ENCODE data around the gene PHLDA2. TPM values are rescaled to one million over a fixed set of nuclear protein-coding genes. Genes with fewer than 3 reads are reported as not detected.
A peak's percentile ranks its signal among the peaks of the same experiment; 100 is the strongest.
"Not testable (repeated sequence)": the region's sequence is repeated elsewhere in the genome, so short reads cannot be mapped to it uniquely, and the experiment has no call there.

Gene PHLDA2
- total RNA-seq, 1 donor from 2014 or later: 7.5 TPM

DNA sequence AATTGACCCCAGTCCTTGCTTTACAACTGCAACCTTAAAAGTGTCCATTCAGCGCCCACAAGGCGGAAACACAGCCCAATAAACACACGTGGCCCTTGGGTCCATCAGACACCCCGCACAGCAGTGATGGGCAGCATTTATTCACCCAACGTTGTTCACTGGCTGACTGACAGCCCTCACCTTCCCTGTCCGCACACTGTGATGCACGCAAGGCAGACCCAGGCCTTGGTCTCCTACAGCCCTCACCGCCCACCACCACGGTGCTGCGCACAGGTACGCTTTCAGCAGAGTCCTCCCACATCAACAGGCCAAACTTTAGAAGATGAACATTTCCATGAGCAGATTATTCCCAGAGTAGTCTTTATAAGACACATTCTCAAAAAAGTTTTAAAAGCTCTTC, 20.7 kb upstream of the PHLDA2 start:
- no peak for DNase-seq (ENCODE audit: low spot score)
- intact Hi-C loops (cut with DNase I): no loop called here
- no peak for ATAC-seq

DNA sequence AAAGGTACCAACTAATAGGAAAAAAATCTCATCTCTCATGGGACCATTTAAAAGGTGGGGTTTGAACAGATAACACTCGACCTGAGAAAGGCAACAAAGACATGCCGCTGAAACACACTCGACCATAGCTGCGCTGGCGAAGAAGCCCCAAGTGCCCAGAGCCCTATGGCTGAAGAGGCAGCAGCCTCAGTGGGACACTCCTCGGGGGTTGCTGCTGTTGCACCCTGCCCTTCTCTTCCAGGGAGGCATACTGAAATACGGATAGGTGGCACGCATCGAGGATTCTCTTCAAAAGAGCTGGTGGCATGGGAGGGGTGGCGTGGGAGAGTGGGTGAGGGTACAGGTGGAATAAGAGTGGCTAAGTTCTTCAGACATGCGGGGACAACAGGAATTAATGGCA, 18.5 kb upstream of the PHLDA2 start:
- no peak for ATAC-seq
- no peak for DNase-seq (ENCODE audit: low spot score)
- intact Hi-C loops (cut with DNase I): no loop called here

DNA sequence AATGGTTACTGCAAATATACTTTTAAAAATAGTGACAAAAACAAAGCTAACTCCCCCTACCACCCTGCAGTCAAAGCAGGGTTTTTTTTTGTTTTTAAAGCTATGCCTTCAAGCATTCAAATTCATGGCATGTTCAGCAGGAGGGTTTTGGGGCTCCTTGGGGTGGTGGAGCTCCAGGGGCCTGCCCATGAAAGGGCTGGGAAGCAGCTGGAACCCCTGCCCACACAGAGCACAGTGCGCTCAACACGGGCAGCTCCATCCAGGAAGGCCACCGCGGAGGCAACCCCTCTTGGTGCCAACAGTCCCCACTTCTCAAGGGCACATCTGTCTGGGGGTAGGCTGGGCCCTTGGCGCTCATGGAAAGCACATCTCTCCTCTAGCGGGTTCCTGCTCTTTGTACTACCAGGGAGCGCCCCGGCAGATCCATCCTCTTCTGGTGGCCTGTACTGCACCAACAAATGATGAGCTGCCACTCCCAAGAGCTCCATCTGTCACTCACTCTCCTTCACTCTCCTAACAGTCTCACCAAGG, 16.6 kb upstream of the PHLDA2 start:
- ATAC-seq (peak; percentile 2), DNase-seq (ENCODE audit: low spot score) (no peak)
- intact Hi-C loops (cut with DNase I): no loop called here

DNA sequence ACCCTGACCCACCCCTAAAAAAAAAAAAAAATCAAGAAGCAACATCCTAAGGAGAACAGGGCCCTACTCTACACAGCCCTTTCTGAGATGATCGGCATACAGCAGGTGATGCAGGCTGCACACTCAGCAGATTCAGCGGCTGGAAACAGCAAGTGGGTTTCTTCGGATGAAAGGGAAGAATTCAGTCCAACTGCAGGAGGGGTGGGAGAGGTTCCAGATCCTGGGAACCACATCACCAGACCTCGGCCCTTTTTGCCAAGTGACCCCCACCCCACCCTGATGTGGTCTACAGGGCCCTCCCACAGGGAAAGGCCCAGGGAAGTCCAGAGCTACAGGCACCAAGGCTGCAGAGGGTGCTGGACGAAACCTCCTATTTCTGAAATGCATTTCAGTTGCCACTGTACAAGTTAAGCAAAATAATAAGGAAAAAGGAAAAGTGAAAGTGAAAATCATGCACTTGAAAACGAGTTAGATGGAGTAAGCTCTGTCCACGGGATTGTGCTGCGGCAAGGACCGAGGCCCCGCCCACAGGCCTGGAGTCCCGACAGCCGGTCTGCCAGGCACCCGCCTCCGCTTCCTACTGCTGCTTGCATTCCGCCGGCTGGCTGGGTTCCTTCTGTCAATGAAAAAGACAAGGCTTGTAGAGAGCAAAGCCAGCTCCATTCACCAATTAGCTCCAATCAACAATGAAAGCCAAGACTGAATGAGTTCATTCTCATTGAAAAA, 16.0 kb upstream of the PHLDA2 start:
- DNase-seq (ENCODE audit: low spot score) (peak; percentile 94), ATAC-seq (peak; percentile 93)
- intact Hi-C loops (cut with DNase I): no loop called here

DNA sequence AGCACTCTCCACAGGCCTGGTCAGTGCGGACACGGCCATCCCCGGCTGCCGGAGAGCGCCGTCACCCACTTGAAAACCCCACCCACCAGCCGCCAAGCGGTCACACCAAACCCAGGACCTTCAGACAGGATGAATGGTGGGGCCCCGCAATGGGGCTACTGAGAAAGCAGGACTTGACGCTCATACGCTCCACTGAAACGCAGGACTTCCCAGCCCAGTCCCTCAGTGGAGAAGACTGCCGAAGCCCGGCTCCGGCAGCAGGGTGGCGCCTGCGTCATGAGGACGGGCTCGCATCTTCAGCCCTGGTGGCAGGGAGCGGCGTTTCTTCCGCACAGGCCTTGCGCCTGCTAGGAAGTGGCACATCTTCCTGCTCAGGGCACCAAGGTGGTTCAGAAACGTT, 15.3 kb upstream of the PHLDA2 start:
- intact Hi-C loops (cut with DNase I): no loop called here
- no peak for DNase-seq (ENCODE audit: low spot score)
- no peak for ATAC-seq

DNA sequence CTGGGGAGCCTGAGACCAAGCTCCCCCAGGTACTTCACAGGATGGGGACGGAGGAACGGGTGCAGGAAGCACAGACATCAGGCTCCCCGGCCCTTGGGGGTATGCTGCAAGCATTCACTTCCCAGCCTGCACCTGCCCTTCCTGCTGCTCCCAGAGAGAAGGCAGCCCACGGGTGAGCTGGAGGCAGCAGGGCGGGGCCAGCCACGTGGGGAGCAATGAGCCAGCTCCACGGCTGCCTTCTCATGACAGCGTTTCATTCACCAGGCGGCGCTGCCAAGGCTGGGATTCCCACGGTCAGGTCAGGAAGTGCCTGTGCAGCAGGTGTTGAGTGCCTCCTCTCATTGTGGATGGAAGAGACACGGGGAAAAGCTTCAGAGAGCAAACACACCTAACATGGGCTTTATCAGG, 14.5 kb upstream of the PHLDA2 start:
- DNase-seq (ENCODE audit: low spot score) (peak; percentile 66), ATAC-seq (no peak)
- intact Hi-C loops (cut with DNase I): no loop called here

DNA sequence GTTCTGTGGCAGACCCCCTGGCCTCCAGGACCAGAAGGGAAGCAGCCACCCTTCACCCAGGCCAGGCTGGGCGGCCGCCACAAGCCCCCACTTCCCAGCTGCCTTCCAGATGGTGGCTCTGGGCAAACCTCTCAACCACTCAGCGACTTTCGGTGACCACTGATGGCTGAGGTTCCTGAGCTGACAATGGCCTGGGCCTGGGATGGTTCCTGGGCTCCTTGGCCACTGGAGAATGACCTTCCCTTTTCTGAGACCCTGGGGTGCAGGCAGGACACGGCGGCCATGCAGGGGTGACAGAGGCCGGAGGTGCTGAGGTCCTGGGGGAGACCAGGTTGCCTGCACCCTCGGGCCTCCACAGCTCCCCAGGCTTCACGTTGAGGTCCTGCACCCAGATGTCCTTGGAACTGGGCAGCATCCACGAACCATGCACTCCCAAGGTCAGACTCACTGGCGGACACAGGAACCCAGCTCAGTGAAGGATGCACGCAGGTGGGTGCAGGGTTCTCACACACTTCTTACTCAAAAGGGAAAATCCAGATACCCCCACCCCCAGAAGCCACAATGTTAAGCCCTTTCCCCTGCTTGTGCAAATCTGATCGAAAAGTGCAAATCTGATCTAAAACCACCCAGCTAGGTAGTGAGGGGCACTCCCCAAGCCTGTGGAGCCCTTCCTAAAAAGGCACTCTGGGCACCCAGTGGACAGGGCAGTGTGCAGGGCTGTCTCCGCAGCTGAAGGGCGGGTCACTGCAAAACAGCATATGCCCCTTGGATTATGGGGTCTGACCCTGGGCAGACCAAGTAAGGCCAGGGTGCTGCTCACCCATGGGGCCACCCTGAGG, 13.9 kb upstream of the PHLDA2 start:
- intact Hi-C loops (cut with DNase I): no loop called here
- ATAC-seq: no peak
- peak; percentile 51 for DNase-seq (ENCODE audit: low spot score)

DNA sequence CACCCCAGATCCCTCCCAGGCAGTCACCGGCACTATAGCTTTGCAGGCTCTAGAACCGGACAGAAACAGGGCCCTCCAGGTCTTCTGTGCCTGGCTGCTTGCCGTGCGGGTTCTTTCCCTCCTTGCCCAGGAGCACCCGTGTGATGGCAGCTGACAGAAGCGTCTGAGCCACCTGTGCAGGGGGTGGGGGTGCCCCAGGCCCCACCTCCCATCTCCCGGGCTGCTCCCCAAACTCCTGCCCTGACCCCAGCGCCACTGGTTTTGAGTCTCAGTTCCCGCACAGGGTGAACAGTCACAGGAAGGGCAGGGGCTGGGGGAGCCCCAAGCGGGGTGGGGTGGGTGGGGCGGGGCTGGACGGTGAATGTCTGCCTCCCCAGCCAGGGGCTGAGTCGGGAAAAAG, 13.2 kb upstream of the PHLDA2 start:
- intact Hi-C loops (cut with DNase I): no loop called here
- no peak for ATAC-seq
- DNase-seq (ENCODE audit: low spot score): peak; percentile 49

DNA sequence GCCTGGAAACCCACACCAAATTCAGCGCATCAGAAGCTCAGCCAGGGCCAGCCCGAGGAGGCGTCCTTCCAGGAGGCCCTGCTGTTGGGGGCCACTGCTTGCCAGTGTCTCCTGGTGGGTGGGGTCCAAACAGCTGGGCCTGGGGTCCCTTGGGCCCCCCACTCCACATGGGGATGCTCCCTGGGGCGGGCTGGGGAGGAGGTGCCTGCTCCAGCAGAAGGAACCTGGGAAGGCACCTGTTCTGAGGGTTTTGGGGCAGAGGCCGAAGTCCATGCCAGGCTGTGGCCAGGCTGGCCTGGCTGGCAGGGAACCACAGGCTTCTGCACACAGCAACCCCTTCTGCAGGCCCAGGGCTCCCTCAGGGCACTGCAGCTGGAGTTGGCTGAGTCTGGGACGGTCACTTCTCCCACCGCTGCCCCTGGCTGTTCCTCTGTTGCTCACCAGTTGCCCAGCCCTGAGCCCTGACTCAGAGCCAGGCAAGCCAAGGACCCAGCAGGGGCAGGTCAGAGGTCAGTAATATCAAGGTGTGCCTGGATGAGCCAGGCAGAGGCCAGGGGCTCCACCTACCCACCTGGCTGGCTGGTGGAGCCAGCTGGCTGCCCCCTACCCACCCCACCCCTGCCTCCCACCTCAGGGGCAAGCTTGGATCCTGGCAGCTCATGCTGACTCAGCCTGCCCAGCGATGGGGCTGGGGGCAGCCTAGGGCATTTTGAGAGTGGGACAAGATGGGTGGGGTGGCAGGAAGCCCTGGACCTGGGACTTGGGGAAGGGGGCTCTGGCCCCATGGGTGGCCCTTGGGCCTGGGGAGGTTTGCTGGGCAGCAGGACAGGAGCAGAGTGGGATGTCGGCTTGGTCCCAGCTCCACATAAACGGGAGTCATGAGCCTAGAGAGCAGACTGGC, 12.0 kb upstream of the PHLDA2 start:
- ATAC-seq (no peak), DNase-seq (ENCODE audit: low spot score) (peak; percentile 57)

DNA sequence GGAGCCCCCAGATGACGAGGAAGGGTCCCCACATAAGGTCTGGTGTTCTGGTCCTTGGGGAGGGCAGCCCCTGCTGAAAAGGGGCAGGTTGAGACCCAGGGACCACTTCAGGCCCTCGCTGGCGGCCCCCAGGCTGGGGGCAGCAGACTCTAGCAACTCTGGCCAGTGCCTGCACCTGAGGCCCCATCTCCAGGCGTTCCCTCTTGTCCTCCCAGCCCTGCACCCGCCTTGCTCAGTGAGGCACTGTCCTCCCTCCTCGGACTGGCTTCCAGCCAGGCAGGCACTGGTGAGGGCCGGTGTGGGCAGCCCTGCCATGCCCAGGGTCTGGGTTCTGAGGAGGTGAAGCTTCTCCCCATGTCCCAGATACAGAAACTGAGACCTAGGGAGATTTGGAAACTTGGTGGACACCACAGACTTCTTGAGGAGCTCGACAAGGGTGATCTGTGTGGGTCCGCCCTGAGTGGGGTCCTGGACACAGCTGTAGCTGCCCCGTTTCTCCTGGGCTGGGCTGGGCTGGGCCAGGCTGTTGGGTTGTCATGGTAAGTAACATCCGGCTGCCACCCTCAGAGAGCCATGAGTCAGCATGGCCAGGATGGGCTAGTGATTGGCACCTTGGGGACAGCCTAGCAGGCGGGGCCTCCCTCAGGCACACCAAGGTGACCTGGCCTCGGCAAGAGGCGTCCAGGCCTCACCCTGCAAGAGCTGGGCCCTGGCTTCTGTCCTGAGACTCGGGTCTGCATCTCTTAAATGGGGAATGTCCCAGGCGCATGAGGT, 11.1 kb upstream of the PHLDA2 start:
- intact Hi-C loops (cut with DNase I): no loop called here
- peak; percentile 58 for DNase-seq (ENCODE audit: low spot score)
- ATAC-seq: peak; percentile 18

More for the DNA sequence above, 12.0 kb upstream of the PHLDA2 start:
- intact Hi-C loops (cut with DNase I): no loop called here

DNA sequence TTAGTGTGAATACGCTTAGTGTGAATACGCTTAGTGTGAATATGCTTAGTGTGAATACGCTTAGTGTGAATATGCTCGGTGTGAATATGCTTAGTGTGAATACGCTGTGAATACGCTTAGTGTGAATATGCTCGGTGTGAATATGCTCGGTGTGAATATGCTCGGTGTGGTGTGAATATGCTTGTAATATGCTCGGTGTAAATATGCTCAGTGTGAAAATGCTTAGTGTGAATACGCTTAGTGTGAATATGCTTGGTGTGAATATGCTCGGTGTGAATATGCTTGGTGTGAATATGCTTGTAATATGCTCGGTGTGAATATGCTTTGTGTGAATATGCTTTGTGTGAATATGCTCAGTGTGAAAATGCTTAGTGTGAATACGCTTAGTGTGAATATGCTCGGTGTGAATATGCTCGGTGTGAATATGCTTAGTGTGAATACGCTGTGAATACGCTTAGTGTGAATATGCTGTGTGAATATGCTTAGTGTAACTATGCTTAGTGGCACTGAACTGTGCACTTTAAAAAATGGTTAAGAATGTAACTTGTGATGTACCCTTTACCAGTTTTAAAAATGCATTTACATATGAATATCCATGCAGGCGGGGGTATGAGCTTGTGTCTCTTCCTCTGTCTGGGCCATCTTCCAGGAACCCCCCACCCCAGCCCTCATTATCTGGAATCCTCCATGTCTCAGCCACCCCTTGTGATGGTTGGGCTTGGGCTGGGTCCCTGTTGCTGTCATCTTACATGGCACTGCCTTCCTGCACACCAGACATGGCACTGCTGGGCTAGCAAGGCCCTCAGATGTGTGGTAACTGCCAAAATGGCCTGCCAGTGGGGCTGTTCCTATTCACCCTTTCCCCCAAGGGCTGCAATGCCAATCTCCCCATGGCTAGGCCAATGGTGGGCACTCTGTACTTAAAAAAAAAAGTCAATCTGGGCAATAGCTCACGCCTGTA, 9.5 kb upstream of the PHLDA2 start:
- DNase-seq (ENCODE audit: low spot score): peak; percentile 50
- intact Hi-C loops (cut with DNase I): not testable (repeated sequence)

DNA sequence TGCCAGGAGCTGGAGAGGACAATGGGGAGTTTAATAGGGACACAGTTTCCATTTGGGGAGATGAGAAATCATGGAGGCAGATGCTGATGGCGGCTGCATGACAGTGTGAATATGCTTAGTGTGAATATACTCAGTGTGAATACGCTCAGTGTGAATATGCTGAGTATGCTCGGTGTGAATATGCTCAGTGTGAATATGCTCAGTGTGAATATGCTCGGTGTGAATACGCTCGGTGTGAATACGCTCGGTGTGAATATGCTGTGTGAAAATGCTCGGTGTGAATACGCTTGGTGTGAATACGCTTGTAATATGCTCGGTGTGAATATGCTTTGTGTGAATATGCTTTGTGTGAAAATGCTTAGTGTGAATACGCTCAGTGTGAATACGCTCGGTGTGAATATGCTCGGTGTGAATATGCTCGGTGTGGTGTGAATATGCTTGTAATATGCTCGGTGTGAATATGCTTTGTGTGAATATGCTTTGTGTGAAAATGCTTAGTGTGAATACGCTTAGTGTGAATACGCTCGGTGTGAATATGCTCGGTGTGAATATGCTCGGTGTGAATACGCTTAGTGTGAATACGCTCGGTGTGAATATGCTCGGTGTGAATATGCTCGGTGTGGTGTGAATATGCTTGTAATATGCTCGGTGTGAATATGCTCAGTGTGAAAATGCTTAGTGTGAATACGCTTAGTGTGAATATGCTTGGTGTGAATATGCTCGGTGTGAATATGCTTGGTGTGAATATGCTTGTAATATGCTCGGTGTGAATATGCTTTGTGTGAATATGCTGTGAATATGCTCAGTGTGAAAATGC, 8.6 kb upstream of the PHLDA2 start:
- intact Hi-C loops (cut with DNase I); ATAC-seq; DNase-seq (ENCODE audit: low spot score): not testable (repeated sequence)

More for the DNA sequence above, 9.5 kb upstream of the PHLDA2 start:
- ATAC-seq: not testable (repeated sequence)

DNA sequence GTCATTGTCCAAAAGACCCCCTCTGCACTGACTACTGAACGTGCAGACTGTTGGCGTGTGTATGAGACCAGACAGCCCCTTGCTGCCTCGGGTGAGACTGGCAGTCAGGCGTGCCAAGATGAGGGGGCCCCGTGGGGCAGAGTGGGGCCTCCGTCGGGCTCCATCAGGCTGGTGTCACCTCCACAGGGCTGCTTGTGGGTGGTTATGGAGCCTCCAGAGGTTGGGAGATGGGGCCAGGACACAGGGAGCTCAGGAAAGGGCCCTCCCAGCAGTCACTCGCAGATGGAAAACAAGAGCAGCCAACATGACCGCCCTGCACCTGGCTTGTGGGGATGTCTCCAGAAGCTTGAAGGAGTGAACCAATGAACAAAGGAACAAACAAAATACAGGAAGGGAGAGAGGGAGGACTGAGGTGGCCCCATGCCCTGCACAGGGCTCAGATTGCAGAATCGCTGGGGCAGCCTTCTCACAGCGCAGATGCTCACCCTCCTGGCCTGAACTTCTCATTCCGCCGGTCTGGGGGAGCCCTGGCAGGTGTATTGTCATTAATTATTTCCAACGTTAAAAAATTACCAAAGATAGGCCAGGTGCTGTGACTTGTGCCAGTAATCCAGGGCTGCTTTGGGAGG, 5.5 kb upstream of the PHLDA2 start:
- intact Hi-C loops (cut with DNase I): no loop called here
- peak; percentile 50 for DNase-seq (ENCODE audit: low spot score)
- no peak for ATAC-seq

DNA sequence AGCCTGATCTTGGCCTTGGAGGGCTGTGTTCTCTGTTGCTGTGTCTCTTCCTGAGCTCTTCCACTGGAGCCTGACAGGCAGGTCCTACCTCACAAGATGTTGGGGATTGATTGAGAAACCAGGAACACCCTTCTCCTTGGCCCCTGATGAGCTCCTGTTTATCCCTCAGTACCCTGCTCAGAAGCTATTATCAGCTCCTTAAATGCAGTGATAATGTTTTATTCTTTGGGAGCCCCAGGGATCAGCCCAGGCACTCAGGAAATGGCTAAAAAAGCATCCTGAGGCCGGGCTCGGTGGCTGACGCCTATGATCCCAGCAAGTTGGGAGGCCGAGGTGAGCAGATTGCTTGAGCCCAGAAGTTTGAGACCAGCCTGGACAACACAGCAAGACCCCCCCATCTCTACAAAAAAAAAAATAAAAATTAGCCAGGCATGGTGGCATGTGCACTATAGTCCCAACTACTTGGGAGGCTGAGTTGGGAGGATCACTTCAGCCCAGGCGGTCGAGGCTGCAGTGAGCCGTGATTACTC, 4.9 kb upstream of the PHLDA2 start:
- no peak for ATAC-seq
- intact Hi-C loops (cut with DNase I): no loop called here
- DNase-seq (ENCODE audit: low spot score): no peak

DNA sequence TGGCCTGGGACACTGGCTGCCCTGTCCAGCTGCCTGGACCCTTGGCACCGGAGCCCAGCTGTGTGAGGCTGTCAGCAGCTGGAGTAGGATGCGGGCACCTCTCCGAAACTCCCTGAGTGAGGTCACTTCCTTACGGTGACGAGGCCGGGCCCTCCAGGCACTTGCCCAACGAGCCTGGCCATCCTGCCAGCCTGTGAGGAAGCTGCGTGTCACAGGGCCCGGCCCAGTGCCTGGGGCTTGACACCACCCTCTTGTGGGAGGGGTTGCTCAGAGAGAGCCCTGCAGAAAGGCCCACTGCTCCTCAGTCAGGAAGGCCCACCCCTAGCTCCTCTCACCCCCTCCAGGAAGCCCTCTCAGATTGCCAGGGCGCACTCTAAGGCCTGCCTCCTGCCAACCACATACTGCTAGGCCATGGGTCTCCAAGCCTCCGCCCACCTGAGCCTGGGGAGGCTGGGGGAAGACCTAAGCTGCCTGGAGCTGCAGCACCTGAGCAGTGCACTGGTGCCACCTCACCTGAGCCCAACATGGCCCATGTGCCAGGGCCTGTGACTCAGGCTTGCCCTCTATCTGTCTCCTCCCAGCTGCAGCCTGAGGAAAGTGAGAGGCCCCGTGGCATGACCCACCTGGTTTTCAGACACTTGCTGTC, 4.3 kb upstream of the PHLDA2 start:
- DNase-seq (ENCODE audit: low spot score): peak; percentile 74
- intact Hi-C loops (cut with DNase I): no loop called here
- peak; percentile 57 for ATAC-seq
